ENCODE measurements around the gene COMP. TPM values are rescaled to one million over a fixed set of nuclear protein-coding genes. Genes with fewer than 3 reads are reported as not detected.

COMP gene
- polyA plus RNA-seq, 1 donor (not counting 4 experiments of a cell fraction or from before 2014, with no cell fraction given): not detected

DNA sequence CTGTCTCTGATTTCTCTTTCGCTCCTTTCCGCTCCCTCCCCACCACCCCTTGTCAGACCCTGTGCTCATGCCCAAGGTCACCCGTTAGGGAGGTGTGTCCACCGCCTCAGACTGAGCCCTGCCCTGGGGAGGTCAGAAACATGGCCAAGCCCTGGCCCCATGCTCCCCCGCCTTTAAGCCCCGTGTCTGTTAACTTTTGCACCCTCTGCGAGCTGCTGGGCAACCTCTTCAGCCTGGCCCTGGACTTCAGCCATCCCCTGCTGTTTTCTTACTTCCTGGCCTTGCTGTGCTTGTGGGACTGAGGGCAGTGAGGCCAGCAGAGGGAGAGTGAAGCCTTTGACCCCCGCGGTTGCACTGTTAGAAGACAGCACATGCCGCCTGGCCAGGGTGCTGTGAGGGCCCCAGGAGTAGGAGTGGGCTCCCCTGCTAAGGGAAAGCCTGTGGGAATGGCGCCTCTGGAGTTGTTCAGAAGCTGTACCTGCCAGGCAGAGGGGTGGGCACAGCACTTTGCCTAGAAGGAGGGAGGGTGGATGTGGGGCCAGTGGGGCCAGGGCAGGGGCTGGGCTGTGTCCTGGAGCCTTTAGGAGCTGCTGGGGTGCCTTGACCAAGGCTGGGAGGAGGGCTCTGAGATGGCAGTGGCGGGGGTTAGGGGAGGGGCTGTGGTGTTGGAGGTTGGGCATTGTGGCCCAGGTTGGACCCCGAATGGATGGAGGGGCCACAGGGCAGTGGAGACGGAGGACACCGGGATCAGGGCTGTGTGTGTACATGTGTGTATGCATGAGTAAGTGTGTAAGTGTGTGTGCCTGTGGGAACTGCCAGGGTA is 48.6 kb upstream of the COMP start:
- TF ChIP-seq EZH2 (IDR thresholded peaks at IDR 0.05; ENCODE audit: low read length): no peak
- TF ChIP-seq, protein P1, sequence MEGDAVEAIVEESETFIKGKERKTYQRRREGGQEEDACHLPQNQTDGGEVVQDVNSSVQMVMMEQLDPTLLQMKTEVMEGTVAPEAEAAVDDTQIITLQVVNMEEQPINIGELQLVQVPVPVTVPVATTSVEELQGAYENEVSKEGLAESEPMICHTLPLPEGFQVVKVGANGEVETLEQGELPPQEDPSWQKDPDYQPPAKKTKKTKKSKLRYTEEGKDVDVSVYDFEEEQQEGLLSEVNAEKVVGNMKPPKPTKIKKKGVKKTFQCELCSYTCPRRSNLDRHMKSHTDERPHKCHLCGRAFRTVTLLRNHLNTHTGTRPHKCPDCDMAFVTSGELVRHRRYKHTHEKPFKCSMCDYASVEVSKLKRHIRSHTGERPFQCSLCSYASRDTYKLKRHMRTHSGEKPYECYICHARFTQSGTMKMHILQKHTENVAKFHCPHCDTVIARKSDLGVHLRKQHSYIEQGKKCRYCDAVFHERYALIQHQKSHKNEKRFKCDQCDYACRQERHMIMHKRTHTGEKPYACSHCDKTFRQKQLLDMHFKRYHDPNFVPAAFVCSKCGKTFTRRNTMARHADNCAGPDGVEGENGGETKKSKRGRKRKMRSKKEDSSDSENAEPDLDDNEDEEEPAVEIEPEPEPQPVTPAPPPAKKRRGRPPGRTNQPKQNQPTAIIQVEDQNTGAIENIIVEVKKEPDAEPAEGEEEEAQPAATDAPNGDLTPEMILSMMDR (optimal IDR thresholded peaks at IDR 0.05 in 1 of 3, IDR thresholded peaks at IDR 0.05 in 1 of 3, conservative IDR thresholded peaks at IDR 0.05 in 1 of 3; ENCODE audit: extremely low read depth in 1 of 3, insufficient read depth in 2 of 3, low read length in 3 of 3): no peak
- H3K4me1 ChIP-seq (ENCODE audit: control insufficient read depth, extremely low read depth, insufficient read depth, low read length): peaks cover 7% of the 10 kb centered on the region
- H3K27ac ChIP-seq (ENCODE audit: control insufficient read depth, insufficient read depth, low read length): no peak overlapping the region
- peaks cover 79% of the 10 kb centered on the region for H4K20me1 ChIP-seq (ENCODE audit: control insufficient read depth, extremely low read depth, insufficient read depth, low read length)
- DNase-seq (ENCODE audit: low read depth, low spot score) (no peak), FAIRE-seq (no peak)
- dilution Hi-C loops (cut with MboI; ENCODE audit: extremely low pct_ligation_motif_present, low sequenced_read_pairs): no loop called here
- no peak overlapping the region for H3K4me3 ChIP-seq (ENCODE audit: control insufficient read depth in 2 of 3, extremely low read depth in 1 of 3, insufficient read depth in 2 of 3, low read depth in 1 of 3, low read length in 3 of 3)
- no peaks in the 10 kb centered on the region for H3K27me3 ChIP-seq (ENCODE audit: control insufficient read depth, extremely low read depth, insufficient read depth, low read length)
- H3K79me2 ChIP-seq (ENCODE audit: control insufficient read depth, insufficient read depth, low read length): peaks cover 99% of the 10 kb centered on the region
- peaks cover 17 to 31% of the 10 kb centered on the region in 2 experiments for H3K36me3 ChIP-seq (ENCODE audit: control insufficient read depth in 2 of 2, extremely low read depth in 1 of 2, insufficient read depth in 2 of 2, low read length in 2 of 2)
- no peak overlapping the region for H3K4me2 ChIP-seq (ENCODE audit: control insufficient read depth, extremely low read depth, insufficient read depth, low read depth, low read length)
- no peak overlapping the region for H2AFZ ChIP-seq (ENCODE audit: control insufficient read depth, low read length)
- H3K9me1 ChIP-seq (ENCODE audit: control insufficient read depth, extremely low read depth, insufficient read depth, low read length): peaks cover 6% of the 10 kb centered on the region
- no peaks in the 10 kb centered on the region for H3K9me3 ChIP-seq (ENCODE audit: control insufficient read depth, low read depth, low read length)
- no peak overlapping the region for H3K9ac ChIP-seq (ENCODE audit: control insufficient read depth, extremely low read depth, insufficient read depth, low read length)

DNA sequence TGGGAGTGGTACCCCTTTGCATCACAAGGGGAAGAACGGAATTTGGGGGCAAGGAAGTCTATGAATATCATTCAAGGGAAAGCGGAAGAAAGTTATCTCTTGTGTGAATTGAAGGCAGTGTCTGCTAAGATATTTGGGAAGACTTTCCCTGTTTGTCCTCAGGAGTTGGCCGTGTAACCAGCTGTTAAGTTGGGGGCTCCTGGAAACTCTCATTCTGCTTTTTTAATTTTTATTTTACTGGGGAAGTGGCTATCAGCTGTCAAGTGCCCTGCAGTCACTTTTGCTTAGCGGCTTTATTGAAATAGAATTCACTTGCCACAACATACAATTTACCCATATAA is 43.5 kb upstream of the COMP start:
- H3K9ac ChIP-seq (ENCODE audit: control insufficient read depth, extremely low read depth, insufficient read depth, low read length): peak overlapping the region; percentile 94
- H3K9me3 ChIP-seq (ENCODE audit: control insufficient read depth, low read depth, low read length): no peaks in the 10 kb centered on the region
- peak overlapping the region; percentile 98 for H3K4me2 ChIP-seq (ENCODE audit: control insufficient read depth, extremely low read depth, insufficient read depth, low read depth, low read length)
- H3K4me3 ChIP-seq (ENCODE audit: control insufficient read depth in 2 of 3, extremely low read depth in 1 of 3, insufficient read depth in 2 of 3, low read depth in 1 of 3, low read length in 3 of 3): peak overlapping the region in 2 of 3 experiments; percentile 81 to 98
- peak overlapping the region; percentile 47 for H3K27ac ChIP-seq (ENCODE audit: control insufficient read depth, insufficient read depth, low read length)
- dilution Hi-C loops (cut with MboI; ENCODE audit: extremely low pct_ligation_motif_present, low sequenced_read_pairs): no loop called here
- peaks cover 57% of the 10 kb centered on the region for H4K20me1 ChIP-seq (ENCODE audit: control insufficient read depth, extremely low read depth, insufficient read depth, low read length)
- H3K27me3 ChIP-seq (ENCODE audit: control insufficient read depth, extremely low read depth, insufficient read depth, low read length): no peaks in the 10 kb centered on the region
- H3K4me1 ChIP-seq (ENCODE audit: control insufficient read depth, extremely low read depth, insufficient read depth, low read length): peaks cover 19% of the 10 kb centered on the region
- peaks cover 13 to 36% of the 10 kb centered on the region in 2 experiments for H3K36me3 ChIP-seq (ENCODE audit: control insufficient read depth in 2 of 2, extremely low read depth in 1 of 2, insufficient read depth in 2 of 2, low read length in 2 of 2)
- TF ChIP-seq EZH2 (IDR thresholded peaks at IDR 0.05; ENCODE audit: low read length): no peak
- TF ChIP-seq, protein P1 (optimal IDR thresholded peaks at IDR 0.05 in 1 of 3, IDR thresholded peaks at IDR 0.05 in 1 of 3, conservative IDR thresholded peaks at IDR 0.05 in 1 of 3; ENCODE audit: extremely low read depth in 1 of 3, insufficient read depth in 2 of 3, low read length in 3 of 3): no peak
- no peak for FAIRE-seq
- peaks cover 78% of the 10 kb centered on the region for H3K79me2 ChIP-seq (ENCODE audit: control insufficient read depth, insufficient read depth, low read length)
- no peak overlapping the region for H2AFZ ChIP-seq (ENCODE audit: control insufficient read depth, low read length)
- no peak for DNase-seq (ENCODE audit: low read depth, low spot score)
- peaks cover 2% of the 10 kb centered on the region for H3K9me1 ChIP-seq (ENCODE audit: control insufficient read depth, extremely low read depth, insufficient read depth, low read length)
